ENCODE measurements around the gene BIN1.

Gene BIN1

DNA sequence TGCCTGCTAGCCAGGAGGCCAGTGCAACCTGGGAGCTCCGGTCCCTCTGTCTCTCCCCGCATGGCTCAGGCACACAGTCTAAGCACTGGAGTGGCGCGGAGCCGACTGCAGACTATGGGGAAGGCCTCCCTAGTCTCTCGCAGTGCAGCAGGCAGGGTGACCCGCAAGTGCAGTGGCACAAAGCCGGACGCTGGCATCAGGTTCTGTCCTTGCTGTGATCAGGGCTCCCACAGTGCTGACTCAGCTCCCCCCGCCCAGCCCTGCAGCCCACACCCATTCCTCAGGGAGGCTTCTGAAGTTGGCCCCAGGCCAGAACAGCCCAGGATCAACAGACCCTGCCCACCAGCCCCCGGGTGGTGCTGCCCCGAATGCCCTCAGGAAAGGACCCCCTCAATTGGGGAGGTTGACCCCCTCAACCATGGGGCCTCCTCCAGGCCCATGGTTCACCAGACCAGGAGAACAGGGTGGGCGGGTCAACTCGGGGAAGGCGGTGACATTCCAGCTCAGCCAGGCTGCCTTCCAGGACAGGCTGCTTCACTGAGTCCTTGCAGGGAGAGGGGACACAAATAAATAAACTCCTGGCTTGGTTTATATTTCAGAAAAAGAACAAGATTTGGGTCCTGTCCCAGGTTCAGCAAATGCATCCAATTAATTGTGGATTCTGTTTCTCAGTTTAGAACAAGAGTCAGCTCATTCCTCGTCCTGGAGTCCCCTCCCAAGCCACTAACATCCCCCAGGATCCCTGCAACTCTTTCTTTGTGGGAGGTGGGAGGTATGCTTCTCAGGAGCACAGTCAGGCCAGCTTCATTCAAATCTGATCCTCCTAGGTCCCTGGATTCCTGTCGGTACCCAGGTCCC is 12.2 kb downstream of the BIN1 start:
- H3K9me3 ChIP-seq (ENCODE audit: control insufficient read depth, low read depth, low read length), result no peaks in the 10 kb centered on the region
- H3K9ac ChIP-seq (ENCODE audit: low read length), result no peak overlapping the region
- H3K4me1 ChIP-seq (ENCODE audit: control insufficient read depth, low read depth, low read length), result peaks cover 11% of the 10 kb centered on the region
- H3K36me3 ChIP-seq (ENCODE audit: control insufficient read depth, low read depth, low read length), result no peaks in the 10 kb centered on the region
- H3K4me3 ChIP-seq (ENCODE audit: low read length), result no peak overlapping the region
- H3K27me3 ChIP-seq (ENCODE audit: control insufficient read depth, insufficient read depth, low read length), result no peaks in the 10 kb centered on the region
- H3K27ac ChIP-seq (ENCODE audit: low read length), result no peak overlapping the region

DNA sequence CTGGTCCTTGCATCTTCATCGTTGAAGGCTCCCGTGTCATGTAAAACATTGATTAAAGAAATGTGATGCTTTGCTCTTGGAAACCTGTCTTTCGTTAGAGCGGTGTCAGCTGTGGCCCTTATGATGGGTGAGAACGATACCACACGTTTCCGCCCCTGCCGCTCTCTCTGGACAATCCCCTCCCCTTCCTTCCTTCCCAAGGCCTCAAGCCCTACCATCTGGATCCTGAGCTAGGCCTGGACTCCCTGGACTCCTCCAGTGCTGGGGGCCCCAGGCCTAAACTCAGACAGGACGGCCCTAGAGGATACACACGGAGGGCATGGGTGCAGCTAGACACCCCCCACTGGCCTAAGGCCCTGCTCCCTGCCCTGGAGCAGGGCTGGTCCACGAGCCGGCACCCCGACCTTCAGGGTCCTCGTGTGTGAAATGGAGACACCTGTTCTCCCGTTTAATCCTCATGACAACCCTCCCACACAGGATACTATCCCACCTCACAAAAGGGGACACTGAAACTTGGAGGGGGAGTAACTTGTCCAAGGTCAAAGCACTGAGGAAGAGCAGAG is 13.2 kb downstream of the BIN1 start:
- peaks cover 11% of the 10 kb centered on the region for H3K4me1 ChIP-seq (ENCODE audit: control insufficient read depth, low read depth, low read length)
- H3K9me3 ChIP-seq (ENCODE audit: control insufficient read depth, low read depth, low read length), result no peaks in the 10 kb centered on the region
- H3K9ac ChIP-seq (ENCODE audit: low read length), result no peak overlapping the region
- H3K27me3 ChIP-seq (ENCODE audit: control insufficient read depth, insufficient read depth, low read length), result no peaks in the 10 kb centered on the region
- H3K4me3 ChIP-seq (ENCODE audit: low read length), result no peak overlapping the region
- H3K27ac ChIP-seq (ENCODE audit: low read length), result no peak overlapping the region
- H3K36me3 ChIP-seq (ENCODE audit: control insufficient read depth, low read depth, low read length), result no peaks in the 10 kb centered on the region

DNA sequence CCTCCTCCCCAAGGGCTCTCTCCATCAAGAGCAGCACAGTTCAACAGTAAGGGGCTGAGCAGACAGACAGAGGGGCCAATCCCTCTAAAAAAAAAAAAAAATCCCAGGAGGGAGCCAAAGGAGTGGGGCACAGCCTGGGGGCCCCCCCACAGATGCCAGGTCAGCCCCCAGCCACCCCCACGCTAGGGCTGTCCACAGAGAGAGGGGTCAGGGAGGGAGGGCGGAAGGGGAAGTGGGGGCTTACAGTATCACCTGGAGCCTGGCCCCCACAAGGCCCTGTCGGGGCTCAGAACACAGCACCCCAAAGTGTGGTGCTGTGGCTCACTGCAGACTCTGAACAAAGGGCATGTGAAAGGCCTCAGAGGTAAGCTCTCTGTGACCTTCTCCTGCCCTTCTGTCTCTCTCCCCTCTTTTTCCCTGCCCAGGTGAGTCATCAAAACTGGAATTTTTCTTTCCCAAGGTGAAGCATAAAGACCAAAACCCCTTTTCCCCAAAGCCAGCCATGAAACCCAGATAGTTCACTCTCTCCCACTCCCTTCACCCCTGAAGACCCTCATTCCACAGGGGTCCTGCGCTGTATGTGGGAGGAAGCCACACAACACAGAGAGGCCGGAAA is 13.9 kb downstream of the BIN1 start:
- H3K4me3 ChIP-seq (ENCODE audit: low read length), result no peak overlapping the region
- no peak overlapping the region for H3K9ac ChIP-seq (ENCODE audit: low read length)
- no peak overlapping the region for H3K27ac ChIP-seq (ENCODE audit: low read length)

DNA sequence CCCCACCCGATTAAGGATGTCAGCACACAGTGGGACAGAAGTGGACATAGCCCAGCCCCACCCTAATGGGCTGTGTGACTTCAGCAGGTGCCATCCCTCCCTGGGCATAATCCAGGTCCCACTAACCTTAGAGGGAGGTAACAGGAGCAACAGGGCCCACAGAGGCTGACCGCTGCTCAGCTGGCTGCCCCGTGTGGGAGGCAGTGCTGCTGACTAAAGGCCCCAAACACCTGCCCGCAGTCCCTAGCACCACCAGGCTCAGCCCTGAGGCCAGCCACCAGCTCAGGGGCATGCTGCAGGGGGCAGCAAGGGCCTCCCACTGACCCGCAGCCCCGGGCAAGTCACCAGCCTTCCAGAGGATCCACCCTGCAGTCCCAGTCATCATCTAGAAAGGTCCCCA is 14.6 kb downstream of the BIN1 start:
- no peak overlapping the region for H3K9ac ChIP-seq (ENCODE audit: low read length)
- no peaks in the 10 kb centered on the region for H3K36me3 ChIP-seq (ENCODE audit: control insufficient read depth, low read depth, low read length)
- H3K4me3 ChIP-seq (ENCODE audit: low read length), result no peak overlapping the region
- no peak overlapping the region for H3K27ac ChIP-seq (ENCODE audit: low read length)
- H3K4me1 ChIP-seq (ENCODE audit: control insufficient read depth, low read depth, low read length), result peaks cover 11% of the 10 kb centered on the region
- no peaks in the 10 kb centered on the region for H3K9me3 ChIP-seq (ENCODE audit: control insufficient read depth, low read depth, low read length)
- no peaks in the 10 kb centered on the region for H3K27me3 ChIP-seq (ENCODE audit: control insufficient read depth, insufficient read depth, low read length)

More for the DNA sequence above, 13.9 kb downstream of the BIN1 start:
- Histone ChIP-seq H3K9me3 (ENCODE audit: control insufficient read depth, low read depth, low read length) (no peaks in the 10 kb centered on the region), H3K4me1 (ENCODE audit: control insufficient read depth, low read depth, low read length) (peaks cover 9% of the 10 kb centered on the region), H3K36me3 (ENCODE audit: control insufficient read depth, low read depth, low read length) (no peaks in the 10 kb centered on the region), H3K27me3 (ENCODE audit: control insufficient read depth, insufficient read depth, low read length) (no peaks in the 10 kb centered on the region)

DNA sequence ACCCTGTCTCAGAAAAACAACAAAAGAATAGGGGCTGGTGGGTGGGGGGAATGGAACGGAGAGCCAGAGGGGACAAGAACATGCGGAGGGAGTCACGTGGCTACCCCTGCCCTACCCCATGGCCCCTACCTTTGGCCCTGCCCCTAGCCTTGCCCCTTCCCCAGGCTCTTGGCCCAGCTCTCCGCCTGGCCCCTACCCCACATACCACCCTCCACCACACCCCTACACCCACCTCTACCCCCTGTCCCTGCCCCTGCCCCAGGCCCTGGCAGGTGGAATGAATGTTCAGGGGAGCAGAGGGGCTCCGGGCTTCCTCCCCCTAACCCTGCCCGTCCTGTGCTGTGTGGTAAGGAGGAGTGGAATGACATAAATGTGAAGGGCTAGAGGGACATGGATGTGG is 15.1 kb downstream of the BIN1 start:
- Histone ChIP-seq H3K4me1 (ENCODE audit: control insufficient read depth, low read depth, low read length) (peaks cover 15% of the 10 kb centered on the region), H3K27me3 (ENCODE audit: control insufficient read depth, insufficient read depth, low read length) (no peaks in the 10 kb centered on the region), H3K9ac (ENCODE audit: low read length) (no peak overlapping the region), H3K9me3 (ENCODE audit: control insufficient read depth, low read depth, low read length) (no peaks in the 10 kb centered on the region), H3K36me3 (ENCODE audit: control insufficient read depth, low read depth, low read length) (no peaks in the 10 kb centered on the region), H3K4me3 (ENCODE audit: low read length) (no peak overlapping the region), H3K27ac (ENCODE audit: low read length) (no peak overlapping the region)

DNA sequence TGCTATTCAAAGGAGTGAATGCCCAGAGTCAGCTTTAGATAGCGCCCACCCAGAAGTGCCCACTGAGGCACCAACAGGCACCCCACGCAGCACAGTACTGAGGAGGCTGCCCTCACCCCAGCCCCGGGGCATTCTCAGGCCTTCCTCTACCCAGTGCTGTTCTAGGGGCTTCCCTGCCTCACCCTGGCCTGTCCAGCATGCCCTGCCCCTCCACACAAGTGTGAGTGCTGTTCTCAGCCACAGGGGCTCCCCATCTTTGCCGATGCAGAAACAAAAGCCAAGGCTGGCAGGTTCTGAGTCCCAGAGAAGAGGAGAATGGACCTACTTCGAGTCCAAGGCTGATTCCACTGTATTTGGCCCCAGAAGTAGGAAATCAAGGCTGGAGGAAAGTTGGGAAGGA is 15.8 kb downstream of the BIN1 start:
- H3K9me3 ChIP-seq (ENCODE audit: control insufficient read depth, low read depth, low read length), result no peaks in the 10 kb centered on the region
- H3K27ac ChIP-seq (ENCODE audit: low read length), result no peak overlapping the region
- H3K27me3 ChIP-seq (ENCODE audit: control insufficient read depth, insufficient read depth, low read length), result no peaks in the 10 kb centered on the region
- H3K36me3 ChIP-seq (ENCODE audit: control insufficient read depth, low read depth, low read length), result no peaks in the 10 kb centered on the region
- peaks cover 16% of the 10 kb centered on the region for H3K4me1 ChIP-seq (ENCODE audit: control insufficient read depth, low read depth, low read length)
- no peak overlapping the region for H3K4me3 ChIP-seq (ENCODE audit: low read length)
- H3K9ac ChIP-seq (ENCODE audit: low read length), result no peak overlapping the region

DNA sequence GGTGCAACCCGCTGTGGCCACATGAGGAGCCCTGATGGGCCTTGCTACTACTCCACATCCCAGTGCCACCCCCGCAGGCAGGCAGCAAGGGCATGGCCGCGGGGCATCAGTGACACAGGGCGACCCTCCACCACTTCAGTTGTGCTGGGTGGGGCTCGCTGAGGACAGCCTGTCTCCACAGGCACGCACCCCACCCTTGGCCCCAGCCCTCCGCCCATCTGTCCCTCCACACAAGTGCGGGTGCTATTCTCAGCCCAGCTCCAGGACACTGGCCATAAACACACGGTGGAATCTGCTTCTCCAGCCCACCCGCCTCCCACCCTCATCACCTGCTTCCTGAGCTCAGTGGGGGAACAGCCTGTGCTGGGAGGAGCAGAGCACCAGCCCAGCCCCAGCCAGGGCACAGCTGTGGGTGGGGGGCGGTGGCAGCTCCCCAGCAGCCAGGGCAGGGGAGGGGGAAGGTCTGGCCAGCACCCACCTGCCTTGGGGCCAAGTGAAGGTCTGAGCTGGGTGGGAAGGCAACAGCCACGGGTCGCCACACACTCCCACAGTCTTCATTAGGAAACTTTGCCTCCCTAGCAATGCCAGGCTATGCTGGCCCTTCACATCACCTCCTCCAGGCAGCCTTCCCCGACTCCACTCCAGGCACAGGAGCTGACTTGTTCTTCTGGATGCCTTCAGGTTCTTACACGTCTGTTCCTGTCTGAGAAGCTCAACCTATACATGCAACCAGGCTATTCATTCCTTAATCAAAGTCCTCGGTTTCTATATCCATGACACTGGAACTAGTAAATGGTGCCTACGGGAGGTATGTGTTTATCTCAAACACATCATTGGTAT is 16.5 kb downstream of the BIN1 start:
- no peak overlapping the region for H3K27ac ChIP-seq (ENCODE audit: low read length)
- no peak overlapping the region for H3K4me3 ChIP-seq (ENCODE audit: low read length)
- H3K4me1 ChIP-seq (ENCODE audit: control insufficient read depth, low read depth, low read length), result peaks cover 16% of the 10 kb centered on the region
- H3K9me3 ChIP-seq (ENCODE audit: control insufficient read depth, low read depth, low read length), result no peaks in the 10 kb centered on the region
- H3K36me3 ChIP-seq (ENCODE audit: control insufficient read depth, low read depth, low read length), result no peaks in the 10 kb centered on the region
- no peaks in the 10 kb centered on the region for H3K27me3 ChIP-seq (ENCODE audit: control insufficient read depth, insufficient read depth, low read length)
- H3K9ac ChIP-seq (ENCODE audit: low read length), result no peak overlapping the region

DNA sequence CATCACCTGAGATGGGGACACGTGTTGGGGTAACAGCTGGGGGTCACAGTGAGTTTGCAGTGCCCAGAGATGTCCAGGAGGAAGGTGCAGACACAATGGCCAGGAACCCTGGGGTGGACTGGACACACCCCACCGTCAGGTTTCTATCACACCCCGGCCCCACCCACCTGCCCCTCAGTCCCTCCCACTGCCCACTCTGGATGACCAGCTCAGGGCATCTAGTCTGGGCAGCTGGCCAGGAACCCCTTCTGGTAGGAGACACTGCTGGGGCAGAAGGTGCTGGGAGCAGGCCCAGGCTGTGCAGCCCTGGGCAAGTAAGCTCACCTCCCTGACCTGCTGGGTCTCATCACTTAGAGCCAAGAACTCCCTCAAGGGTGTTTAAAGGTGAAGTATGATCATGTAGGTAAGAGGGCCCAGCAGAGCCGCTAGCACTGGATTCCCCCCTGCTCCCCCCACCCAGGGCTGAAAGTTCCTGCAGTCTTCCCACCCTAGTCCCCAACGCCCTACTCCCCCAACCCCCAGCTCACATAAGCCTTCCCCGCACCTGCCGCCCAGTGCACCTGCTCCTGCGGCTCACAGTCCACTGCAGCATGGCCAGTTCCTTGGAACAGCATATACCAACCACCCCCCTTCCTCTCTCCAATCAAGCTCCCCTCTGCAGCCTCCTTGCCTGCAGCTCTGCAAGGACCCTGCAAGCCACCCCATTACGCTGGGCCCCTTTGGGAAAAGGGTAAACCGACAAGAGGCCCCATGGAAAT is 17.3 kb downstream of the BIN1 start:
- no peaks in the 10 kb centered on the region for H3K9me3 ChIP-seq (ENCODE audit: control insufficient read depth, low read depth, low read length)
- H3K27ac ChIP-seq (ENCODE audit: low read length), result no peak overlapping the region
- no peak overlapping the region for H3K4me3 ChIP-seq (ENCODE audit: low read length)
- H3K36me3 ChIP-seq (ENCODE audit: control insufficient read depth, low read depth, low read length), result no peaks in the 10 kb centered on the region
- H3K9ac ChIP-seq (ENCODE audit: low read length), result no peak overlapping the region
- peaks cover 10% of the 10 kb centered on the region for H3K4me1 ChIP-seq (ENCODE audit: control insufficient read depth, low read depth, low read length)
- no peaks in the 10 kb centered on the region for H3K27me3 ChIP-seq (ENCODE audit: control insufficient read depth, insufficient read depth, low read length)

DNA sequence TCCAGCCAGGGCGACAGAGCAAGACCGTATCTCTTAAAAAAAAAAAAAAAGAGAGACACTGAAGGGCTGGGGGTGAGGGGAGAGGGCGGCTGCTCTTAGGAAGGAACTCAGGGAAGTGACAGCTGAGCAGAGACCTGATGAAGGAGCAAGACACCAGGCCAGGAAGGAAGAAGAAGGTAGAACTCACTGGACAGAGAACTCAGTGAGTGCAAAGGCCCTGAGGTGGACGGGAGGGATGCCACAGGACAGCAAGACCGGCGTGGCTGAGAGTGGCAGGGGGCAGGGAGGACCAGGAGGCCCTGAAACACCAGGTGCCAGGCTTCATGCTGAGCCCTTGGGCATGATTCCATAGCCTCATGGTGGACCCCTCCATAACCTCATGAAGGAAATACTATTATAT is 18.2 kb downstream of the BIN1 start:
- Histone ChIP-seq H3K4me1 (ENCODE audit: control insufficient read depth, low read depth, low read length) (peaks cover 10% of the 10 kb centered on the region), H3K9ac (ENCODE audit: low read length) (no peak overlapping the region), H3K9me3 (ENCODE audit: control insufficient read depth, low read depth, low read length) (no peaks in the 10 kb centered on the region), H3K27me3 (ENCODE audit: control insufficient read depth, insufficient read depth, low read length) (no peaks in the 10 kb centered on the region), H3K27ac (ENCODE audit: low read length) (no peak overlapping the region), H3K36me3 (ENCODE audit: control insufficient read depth, low read depth, low read length) (no peaks in the 10 kb centered on the region), H3K4me3 (ENCODE audit: low read length) (no peak overlapping the region)

DNA sequence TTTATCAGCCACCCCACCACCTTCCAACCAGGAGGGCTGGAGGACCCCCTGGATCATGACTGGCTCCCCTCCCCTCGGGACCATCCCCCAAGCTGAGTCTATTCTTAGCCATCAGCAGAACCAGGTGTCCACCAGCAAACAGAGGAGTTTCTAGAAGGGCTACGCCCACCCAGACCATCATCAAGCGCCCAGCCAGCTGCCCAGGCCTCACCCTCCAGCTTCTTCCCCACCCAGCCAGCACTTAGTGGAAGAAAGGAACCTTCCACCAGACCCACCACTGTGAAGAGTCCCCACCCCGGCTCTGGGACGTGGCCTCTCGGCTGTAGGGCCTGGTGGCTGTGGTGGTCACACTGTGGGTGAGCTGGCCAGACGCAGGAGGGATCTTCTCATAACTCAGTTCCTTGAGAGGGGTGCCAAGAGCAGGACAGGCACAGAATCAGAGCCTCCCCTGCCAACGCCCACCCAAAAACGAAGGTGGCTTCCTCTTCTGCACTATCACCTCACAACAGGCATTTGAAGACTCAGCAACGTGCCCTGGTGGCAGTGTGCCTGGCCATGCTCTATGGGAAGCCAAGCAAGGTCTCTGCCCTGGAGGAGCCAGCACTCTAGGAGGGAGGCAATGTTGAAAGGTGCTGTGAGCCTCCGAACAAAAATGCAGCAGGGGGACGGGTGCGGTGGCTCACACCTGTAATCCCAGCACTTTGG is 19.0 kb downstream of the BIN1 start:
- no peak overlapping the region for H3K27ac ChIP-seq (ENCODE audit: low read length)
- H3K4me3 ChIP-seq (ENCODE audit: low read length), result no peak overlapping the region
- H3K4me1 ChIP-seq (ENCODE audit: control insufficient read depth, low read depth, low read length), result peaks cover 10% of the 10 kb centered on the region
- H3K27me3 ChIP-seq (ENCODE audit: control insufficient read depth, insufficient read depth, low read length), result no peaks in the 10 kb centered on the region
- no peak overlapping the region for H3K9ac ChIP-seq (ENCODE audit: low read length)
- no peaks in the 10 kb centered on the region for H3K9me3 ChIP-seq (ENCODE audit: control insufficient read depth, low read depth, low read length)
- H3K36me3 ChIP-seq (ENCODE audit: control insufficient read depth, low read depth, low read length), result no peaks in the 10 kb centered on the region

Measured in iPS-18a (cell line).